HG03442 (cell line): ENCODE data around the gene TBC1D4.

ENCODE experiments used
- ATAC-seq: cut with Tn5 transposase; IDR thresholded peaks from one replicate; pipeline ENCODE4 v1.9.1; 2021; ENCODE audit warnings: mild to moderate bottlenecking, moderate library complexity; ENCODE audit not compliant: unreplicated experiment

Gene TBC1D4

DNA sequence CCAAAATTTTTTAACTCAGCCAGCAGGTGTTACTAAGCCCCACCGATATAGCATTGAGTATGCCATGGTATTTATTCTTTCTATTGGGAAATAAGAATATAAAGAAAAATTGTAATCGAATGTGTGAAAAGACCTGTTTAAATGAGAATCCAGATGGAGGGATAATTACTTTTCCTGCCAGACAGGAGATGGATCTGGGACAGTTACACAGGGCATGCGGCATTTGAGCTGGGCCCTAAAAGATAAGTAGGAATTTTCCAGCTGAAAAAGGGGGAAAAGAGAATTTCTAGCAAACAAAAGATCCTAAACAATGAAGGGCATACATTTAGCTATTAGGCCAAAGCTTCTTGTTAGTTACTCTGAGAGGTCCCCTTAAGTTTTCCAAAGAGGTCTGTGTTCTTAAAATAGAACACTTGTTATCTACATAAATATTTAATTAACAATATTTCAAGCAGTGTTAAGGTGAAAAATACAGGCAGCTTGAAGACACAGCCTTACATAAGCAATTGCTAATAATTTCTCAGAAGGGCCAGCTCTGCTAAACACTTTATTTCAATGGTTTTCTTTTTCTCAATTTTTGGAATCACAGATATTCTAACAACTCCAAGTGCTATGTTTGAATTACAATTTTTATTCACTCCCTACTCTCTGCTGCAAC, 63.7 kb downstream of the TBC1D4 start:
- ATAC-seq = no peak

DNA sequence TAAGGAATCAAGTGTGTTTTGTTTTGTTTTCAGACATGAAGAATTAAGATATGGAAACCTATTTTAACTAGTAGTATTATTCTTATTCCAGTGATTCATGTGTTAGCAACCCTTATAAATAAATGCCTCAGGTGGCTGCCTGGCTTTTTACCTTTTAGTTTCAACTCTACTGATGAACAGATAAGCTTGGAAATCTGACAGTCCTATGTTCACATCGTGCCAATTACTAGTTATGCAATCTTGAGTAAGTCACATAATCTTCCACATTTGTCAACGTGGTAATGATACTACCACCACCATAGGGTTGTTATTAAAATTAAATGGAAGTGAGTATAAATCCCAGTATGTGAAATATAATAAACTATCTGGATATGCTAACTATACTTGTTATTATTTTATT, 64.3 kb downstream of the TBC1D4 start:
- ATAC-seq = no peak

DNA sequence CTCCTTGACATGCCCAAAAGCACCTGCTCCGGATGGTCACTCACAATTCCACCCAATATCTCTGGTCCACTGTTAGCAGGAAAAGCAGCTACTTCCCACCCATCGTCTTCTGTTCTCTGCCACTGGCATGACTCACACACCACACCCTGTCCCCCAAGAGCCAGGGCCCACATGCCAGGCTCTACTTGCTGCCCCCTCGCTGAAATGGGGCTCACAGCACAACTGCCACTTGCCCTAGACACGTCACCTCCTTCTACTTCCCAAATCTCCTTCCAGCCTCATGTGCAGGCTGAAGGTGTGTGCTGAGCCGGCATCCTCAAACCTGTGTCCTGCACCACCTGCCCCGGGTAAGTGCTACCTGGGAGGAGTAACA, 65.0 kb downstream of the TBC1D4 start:
- ATAC-seq = peak; percentile 3

DNA sequence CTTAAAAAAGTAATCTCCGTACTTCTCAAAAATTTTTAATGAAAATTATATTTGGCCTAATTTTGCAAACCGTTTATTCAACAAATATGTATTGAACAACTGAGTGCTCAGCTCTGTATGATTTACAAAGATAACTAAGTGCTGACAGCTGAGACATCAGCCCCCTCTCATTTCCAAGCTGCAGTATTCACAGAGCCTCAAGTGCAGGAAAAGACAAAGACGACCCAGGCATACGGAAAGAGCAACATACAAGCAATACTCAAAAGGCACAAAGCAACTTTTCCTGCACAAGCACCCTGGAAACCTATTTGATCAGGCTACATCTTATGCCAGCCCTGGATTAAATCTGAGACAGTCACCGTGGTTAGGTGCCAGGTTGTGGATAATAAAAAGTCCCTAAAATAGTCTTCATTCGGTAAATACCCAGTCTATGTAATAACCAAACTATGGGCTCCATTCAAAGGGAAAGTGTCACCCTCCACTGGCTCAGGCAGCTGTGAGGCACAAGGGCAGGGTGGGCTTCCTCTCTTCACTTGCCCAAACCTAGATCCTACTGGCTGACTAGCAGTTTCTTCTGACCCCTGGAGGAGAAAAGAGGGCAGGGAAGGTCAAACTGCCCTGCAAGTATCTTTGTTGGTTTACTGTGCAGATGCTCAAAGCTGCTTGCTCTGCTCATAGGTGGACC, 65.5 kb downstream of the TBC1D4 start:
- peak; percentile 79 for ATAC-seq

DNA sequence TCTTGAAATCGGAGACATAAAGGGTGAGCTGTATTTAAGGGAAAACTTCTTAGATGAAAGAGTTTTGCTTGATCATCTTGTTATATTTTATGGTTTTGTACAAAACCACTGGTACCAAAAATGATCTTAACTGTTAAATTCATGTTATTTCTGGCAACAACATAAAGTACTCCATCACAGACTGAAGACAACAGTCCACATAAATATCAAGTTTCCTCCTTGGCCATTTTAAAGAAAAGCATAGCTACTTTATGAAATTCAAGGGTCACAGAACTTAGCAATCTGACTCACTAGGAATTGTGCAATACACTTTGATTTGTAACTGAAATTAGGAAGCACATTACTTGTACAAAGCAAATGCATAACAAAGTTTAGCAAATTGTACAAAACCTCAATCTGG, 66.3 kb downstream of the TBC1D4 start:
- no peak for ATAC-seq

DNA sequence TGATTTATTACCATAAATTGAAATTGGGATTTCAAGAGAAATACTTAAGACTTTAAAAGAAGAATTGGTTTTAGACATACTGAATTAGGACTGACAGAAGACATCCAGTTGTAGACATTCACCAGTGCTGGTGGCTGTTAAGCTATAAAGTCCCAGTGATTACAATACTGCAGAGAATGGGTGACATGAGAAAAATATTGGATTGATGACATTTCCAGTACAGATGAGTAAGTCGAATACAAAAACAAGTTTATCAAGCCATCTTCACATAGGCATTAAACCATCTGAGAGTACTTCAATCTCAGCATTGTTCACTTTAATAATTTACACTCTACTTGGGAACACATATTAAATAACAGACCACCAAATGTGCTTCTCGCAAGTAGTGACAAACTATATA, 66.8 kb downstream of the TBC1D4 start:
- ATAC-seq = no peak

DNA sequence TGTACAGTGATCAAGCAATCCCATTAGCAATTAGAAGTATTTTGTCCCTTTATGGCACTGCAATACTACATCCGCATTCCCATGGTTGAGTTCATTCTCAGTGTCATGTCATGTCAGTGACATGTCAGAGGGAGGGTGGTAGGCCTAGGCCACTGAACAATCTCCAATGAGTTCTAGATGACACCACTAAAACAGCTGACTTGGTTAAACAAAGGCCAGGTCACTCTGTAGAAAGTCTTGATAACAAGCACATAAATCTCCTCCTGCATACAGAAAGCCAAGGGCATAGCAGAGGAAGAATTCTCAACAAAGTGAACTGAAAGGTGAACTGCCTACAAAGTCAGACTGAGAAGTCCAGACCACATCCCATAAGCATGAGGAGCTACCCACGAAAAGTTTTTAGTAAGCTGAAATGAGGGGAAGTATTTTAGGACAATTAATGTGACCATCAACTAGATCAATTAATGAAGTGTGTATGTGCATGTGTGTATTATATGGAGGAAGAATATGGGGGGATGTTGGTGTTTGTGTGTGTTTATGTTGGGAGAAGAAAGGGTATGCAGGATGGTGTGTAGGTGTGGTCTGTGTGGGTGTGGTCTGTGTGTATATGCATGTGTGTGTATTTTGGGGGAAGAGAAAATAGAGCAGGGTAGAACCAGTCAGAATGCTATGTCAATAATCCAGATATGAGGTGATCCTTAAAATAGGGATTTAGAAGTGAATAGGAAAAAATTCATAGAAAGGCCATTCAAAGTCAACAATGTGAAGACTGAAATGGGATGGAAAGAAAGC, 67.7 kb downstream of the TBC1D4 start:
- no peak for ATAC-seq

DNA sequence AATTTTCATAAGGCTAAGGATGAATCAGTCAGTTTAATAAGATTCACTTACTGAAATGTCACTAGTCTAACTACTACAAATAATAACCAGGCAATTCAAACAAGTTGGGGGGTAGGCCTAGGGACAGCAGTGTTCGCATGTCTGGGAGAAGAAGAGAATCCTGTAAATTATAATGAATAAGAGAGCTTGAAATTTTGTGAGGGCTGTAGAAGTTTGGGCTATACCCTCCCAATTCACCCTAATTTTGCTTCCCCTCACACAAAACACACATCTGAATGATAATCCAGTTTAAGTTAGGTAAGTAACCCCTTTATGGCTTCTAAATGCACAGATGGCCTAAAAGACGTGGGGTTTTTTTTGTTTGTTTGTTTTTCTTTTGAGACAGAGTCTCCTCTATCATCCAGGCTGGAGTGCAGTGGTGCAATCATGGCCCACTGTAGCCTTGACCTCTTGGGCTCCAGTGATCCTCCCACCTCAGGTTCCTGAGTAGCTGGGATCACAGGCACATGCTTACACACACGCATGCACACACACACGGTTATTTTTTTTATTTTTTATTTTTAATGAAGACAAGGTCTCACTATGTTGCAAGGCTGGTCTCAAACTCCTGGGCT, 69.9 kb downstream of the TBC1D4 start:
- ATAC-seq = no peak

DNA sequence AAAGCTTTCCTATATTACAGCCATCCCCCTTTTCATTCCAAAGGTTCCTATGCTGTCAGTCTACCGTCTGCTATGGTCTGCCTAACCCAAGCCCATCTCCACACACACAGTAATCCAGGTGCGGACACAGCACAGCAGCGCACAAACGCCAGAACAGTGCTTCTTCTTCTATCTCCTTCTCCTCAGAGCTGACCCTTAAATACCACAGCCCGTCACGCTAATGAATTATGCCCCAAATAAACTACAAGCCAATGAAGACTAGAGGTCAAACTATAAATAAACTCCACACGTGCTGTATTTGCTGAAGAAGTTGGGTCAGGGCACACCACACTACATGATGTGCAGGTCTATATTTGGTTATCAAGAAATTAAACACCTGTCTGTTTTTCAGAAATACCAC, 71.8 kb downstream of the TBC1D4 start:
- no peak for ATAC-seq

DNA sequence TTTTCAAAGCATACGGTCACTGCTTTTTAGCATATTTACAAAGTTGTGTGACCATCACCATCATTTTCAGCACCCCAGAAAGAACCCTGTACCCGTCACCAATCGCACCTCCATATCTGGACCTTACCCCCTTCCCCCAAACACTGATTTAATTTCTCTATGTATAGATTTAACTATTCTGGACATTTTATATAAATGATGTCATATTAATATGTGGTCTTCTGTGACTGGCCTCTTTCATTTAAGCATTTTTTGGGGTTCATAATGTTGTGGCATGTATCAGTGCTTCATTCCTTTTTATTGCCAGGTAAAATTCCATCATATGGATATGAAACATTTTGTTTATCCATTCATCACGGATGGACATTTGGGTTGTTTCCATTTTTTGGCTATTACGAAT, 74.0 kb downstream of the TBC1D4 start:
- ATAC-seq = no peak

DNA sequence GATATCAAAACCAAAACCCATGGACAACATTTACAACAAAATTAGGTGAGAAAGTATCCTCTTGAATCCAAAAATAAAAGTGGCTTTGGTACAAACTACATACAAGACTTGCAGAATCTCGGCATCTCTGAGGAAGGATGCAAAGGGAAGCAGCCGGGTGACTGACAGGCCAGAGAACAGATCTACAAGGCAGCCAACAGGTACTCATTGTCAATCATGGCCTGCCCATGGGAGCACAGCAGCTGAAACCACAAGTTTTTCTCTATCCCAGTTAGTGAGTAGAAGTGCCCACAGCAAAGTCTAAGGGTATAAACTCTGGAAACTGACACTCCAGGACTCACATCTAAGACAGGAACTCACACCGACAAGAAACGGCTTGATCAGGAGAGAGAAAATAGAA, 74.5 kb downstream of the TBC1D4 start:
- ATAC-seq = no peak

DNA sequence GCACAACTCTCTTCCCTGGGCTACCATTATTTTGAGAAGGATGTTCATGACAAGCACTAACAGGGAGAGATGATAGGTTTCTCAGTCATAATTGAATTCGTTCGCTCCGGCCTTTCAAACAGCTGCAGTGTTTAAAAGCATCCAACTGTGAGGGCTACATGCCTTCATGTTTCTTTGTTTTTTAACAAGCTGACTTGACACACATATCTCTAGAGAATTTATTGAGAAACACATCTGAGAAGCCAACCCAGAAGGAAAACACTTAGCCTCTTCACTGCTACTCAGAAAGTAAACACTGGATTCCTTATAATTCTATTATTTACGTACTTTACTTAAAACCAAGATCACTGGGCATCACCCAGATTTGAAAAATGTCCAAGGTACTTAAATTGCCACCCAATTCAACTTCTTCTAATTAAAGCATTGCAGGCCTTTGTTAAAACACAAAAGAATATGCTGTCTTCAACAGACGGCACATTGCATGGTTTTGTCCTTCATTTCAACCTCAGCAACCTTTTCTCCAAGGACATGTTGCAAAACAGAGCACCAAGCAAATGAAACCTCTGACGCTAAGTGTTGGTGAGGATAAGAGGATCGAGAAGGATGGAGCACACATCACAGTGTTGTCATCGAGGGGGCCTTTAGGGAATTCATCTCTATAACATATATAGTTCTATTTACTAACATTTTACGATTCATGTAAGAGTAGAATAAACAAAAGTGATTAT, 75.8 kb downstream of the TBC1D4 start:
- ATAC-seq = no peak

DNA sequence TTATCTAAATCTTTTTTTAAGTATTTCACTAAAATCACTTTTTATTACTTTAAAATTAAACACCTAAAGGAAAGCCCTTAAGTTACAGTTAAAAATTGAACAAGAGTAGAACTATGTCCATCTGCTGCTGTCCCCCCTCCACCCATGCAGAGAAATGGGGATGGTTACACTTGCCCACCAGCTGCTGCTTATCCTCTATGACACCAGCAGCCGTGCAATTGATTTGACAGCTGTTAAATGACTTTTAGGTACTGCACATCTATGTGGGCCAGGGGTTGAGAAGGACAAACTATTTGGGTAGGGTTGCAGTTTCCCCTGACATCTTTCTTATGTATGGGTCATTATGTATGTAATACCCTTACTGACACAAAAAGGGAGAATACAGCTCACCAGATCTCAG, 77.2 kb downstream of the TBC1D4 start:
- no peak for ATAC-seq

DNA sequence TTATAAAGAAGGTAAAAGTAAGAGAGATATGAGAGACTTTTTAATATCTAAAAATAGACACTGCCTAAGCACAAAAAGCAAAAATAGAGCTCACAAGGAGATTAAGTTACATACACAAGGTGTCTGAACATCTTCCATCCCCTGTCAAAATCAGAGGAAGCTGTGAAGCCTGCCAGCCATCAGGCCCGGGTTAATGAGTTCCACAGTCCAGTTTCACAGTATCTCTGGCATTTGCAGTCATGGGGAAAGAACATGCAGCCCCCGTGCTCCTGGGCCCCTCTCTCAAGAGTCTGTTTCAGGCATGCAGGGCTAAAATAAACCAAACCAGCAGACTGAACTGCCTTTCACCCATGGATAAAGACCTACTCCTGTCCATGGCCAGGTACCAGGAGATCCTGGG, 79.2 kb downstream of the TBC1D4 start:
- ATAC-seq = peak; percentile 49

DNA sequence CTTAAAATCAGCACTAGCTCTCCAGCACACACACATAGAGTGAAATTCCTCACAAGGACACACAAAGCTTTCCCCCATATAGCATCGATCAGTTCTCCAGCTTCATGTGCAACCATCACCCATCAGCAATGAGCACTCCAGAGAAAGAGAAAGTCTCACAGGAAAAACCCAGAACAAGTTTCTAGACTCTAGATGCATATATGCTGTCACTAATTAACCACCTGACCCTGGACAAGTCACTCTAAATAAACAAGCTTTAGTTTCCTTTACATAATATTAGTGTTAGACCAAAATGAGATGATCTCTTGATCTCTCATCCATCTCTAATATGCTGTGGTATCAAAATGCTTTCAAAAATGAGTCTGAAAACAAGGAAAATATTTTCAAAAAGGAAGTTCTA, 81.2 kb downstream of the TBC1D4 start:
- no peak for ATAC-seq

DNA sequence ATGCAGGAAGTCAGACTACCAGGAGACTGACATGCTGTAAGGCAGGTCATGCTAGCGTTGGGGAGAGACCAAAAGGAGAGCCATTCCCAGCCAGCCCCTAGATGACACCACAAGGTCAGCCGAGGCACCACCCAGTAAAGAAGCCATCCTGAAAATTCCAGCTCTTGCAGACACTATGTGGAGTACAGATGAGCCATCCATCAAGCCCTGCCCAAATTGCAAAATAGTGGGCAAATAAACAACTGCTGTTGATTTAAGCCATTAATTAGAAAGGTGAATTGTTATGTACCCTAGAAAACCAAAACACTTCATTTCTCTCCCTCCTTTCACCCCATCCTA, 82.1 kb downstream of the TBC1D4 start:
- ATAC-seq = no peak

DNA sequence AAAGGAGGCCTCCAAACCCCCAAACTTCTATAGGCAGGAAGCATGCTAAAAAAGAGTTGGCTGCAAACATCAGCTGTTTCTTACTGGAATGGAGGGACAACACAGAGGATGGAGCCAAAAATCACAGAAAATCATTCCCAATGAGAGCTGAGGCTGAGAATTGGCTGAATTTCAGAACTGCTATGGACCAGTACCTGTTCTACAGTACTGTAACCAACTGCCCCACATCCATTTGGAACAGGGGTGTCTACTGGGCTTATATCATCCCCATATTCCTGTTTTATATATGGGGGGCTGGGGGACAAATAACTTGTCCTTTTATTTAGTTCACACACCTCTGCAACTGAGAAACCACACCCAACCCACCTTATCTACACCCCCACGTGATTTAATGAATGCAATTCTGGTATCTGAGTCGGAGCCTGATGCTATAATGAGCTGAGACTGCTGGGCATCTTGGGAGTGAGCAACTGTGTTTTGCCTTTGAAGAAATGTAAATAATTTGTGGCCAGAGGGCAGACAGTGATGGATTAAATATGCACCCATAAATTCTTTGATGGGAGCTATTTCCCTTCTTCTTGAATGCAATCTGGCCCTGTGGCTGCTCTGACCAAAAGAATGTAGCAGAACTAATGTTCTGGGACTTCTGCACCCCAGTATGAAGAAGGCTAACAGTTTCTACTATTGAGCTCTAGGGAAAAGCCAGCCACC, 82.6 kb downstream of the TBC1D4 start:
- ATAC-seq = no peak

DNA sequence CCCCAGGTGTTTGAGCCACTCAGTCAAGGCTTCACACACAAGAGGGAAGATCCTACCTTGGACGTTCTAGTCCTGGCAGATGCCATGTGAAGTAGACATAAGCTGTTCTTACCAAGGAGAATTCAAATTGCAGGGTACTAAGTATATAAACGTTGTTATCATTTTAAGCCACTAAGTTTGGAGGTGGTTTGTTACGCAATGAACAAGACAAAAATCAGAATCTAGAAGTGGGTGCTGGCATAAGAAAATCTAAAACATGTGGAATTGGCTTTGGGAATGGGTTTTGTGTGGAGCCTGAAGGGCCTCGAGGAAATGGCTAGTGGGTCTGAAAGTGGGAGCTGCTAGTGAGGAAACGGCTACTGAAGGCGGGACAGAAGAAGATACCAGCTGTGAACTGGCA, 83.9 kb downstream of the TBC1D4 start:
- no peak for ATAC-seq

DNA sequence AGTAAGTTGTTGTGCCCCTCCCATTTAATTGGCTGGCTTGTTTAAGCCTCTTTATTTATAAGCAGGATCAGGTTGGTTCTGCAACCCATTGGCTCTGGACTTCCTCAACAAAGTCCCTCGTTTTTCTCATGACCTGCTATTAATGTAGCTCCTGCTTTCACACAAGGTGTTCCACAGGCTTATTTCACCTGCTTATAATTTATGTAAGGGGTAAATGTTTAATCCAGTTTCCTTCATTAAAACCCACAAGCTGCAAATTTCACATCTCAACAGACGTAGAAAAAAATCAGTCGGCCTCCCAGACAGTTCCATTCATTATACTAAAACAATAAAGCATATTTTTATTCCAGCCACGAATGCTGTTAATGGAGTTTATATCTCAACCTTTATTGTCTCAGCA, 86.1 kb downstream of the TBC1D4 start:
- no peak for ATAC-seq

DNA sequence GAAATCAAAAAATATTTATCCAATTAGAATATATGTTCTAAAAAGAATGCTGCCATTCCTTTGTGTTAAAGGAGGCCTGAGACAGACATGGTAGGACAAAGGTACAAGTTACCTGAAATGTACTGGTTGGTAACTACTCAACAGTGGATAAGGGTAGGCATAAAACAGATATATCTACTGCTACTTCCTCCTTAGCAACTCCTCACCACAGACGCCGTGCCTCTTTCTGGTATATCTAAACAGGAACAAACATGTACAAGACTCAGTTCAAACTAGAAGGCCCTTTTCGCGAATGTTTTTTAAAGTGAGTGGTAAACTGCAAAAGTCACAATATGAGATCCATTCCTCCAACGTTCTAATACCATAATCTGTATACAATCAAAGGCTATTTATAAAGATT, 86.9 kb downstream of the TBC1D4 start:
- ATAC-seq = peak; percentile 65
